GM21381 (cell line): ENCODE measurements around the gene MUC12.
"Not testable (repeated sequence)": the region's sequence is repeated elsewhere in the genome, so short reads cannot be mapped to it uniquely, and the experiment has no call there.

ENCODE experiments used
- ATAC-seq: cut with Tn5 transposase; IDR thresholded peaks from one replicate; pipeline ENCODE4 v1.9.1; 2021; ENCODE audit warnings: mild to moderate bottlenecking, moderate library complexity; ENCODE audit not compliant: unreplicated experiment

MUC12 gene

GRCh38 chr7:100969066-100969615, at the start of gene MUC12:
Gene MUC12, plus strand, starts transcription at chr7:100969565. Its CDS starts 58 bp downstream, at chr7:100969623.
- ATAC-seq: no peak

GRCh38 chr7:100919779-100920437, 49.5 kb upstream of the MUC12 start:
- not testable (repeated sequence) for ATAC-seq

DNA sequence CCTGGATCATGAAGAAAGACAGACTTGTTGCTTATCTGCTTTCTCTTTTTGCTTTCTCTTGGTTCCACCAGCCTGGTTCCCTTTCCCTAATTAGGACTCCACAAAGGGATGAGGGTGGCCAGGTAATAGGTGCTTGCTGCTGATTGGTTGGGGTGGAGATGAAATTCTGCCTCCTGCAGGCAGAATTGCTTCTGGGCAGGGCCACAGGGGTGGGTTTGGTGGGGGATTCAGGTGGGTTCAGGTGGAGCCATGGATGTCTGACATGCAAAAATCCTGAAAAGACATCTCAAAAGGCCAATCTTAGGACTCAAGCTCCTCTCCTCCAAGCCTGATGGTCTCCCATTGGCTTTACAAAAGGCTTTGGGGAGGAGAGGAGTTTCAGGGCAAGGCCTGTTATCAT, 48.3 kb upstream of the MUC12 start:
- ATAC-seq: no peak

- ATAC-seq: not testable (repeated sequence)
Observed at GRCh38 chr7:100923616-100924015, 45.7 kb upstream of the MUC12 start.

- ATAC-seq: no peak
Observed at GRCh38 chr7:100929808-100930174, 39.6 kb upstream of the MUC12 start.

DNA sequence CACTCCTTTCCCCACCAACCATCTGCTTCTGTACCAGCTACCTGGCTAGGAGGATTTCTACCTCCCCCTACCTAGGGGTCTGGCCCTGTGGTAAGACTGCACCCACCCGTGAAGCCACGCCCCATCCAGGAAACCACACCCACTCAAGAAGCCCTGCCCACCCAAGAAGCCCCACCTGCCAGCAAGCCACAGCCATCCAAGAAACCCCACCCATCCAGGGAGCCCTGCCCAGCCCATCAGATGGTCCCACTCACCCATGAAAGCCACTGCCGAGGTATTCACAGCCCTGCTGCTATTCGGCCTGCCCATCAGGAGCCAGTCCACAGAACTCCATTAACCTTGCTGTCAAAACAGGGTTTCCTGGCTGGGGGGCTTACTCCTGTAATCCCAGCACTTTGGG, 35.6 kb upstream of the MUC12 start:
- no peak for ATAC-seq

- not testable (repeated sequence) for ATAC-seq
Observed at GRCh38 chr7:100935381-100935780, 34.0 kb upstream of the MUC12 start.

DNA sequence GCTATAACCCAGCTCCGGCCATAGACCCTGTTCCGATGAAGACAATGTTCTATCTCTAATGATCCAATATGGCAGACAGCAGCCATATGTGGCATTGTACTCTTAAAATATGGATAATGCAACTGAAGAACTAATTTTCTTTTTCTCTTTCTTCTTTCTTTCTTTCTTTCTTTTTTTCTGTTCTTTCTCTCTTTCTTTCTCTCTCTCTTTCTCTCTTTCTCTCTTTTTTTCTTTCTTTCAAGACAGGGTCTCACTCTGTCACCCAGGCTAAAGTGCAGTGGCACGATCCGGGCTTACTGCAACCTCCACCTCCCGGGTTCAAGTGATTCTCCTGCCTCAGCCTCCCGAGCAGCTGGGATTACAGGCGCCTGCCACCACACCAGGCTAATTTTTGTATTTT, 33.2 kb upstream of the MUC12 start:
- ATAC-seq: not testable (repeated sequence)

DNA sequence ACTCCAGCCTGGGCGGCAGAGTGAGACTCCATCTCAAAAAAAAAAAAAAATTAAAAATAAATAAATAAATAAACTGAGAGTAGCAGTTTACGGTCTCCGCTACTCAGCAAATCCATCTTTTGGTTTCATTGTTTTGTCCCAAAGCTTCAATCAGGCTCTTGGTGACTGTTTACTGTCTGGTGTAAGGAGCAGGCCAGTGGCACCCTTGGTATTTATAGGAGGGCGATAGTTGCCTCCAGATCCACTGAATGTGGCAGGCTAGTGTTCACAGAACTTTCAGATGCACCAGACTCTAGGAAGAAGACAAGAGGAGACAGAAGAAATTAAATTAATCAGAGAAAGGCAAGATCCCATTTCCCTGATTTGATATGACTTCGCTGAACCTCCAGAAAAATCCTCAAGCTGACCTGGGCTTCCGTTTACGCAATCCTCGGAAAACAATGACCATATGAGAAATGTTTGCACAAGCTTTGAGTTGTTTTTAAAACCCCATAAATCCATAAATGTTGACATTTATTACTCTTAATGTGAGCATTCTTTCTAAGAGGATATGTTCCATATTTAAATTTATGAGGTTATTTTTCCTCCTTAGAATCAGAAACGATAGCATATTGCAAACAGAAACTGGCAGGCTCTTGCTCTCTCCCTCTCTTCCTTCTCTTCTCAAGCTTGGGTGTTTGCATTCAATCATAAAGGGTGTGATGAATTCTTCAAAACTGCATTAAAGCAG, 27.2 kb upstream of the MUC12 start:
- no peak for ATAC-seq

DNA sequence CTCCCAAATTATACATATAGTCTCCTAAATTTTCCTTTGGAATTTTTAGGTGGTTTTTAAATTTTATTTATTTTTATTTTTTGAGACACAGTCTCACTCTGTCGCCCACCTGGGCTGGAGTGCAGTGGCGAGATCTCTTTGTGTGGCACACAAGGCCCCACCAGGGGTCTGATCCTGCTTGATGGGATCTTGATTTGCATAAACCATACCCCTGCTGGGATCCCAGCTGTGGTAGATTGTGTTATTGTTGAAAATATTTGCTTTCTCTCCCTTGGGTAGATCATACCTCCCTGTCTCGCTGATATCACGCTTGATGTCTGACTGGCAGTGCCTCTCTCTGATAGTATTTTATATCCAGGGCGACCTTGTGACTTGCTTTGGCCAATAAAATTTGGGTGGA, 25.7 kb upstream of the MUC12 start:
- no peak for ATAC-seq

DNA sequence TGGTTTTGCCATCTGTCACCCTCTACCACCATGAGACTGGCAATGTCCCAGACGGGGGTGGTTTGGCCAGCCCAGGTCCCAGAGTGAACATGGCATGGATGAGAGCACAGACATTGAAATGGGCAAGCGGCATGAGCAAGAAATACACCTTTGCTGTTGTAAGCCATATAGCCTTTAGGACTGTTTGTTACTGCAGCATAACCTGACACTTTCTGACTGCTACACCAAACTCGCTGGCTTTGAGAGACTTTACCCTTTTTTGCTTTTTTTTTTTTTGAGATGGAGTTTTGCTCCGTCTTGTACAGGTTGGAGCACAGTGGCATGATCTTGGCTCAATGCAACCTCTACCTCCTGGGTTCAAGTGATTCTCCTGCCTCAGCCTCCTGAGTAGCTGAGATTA, 25.2 kb upstream of the MUC12 start:
- no peak for ATAC-seq

DNA sequence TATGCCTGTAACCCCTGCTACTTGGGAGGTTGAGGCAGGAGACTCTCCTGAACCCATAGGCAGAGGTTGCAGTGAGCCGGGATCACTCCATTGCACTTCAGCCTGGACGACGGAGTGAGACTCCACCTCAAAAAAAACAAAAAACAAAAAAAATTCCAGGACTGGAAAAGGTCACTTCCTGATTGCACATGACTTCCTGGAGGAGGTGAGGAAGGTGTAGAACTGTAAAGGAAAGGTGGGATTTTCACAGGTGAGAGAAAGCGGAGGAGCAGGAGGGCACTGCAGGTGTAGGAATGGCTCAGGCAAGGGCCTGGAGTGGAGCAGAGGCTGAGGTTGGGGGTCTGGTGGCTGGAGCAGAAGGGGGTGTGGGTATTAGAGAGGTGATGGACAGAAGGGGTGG, 23.3 kb upstream of the MUC12 start:
- ATAC-seq: no peak

DNA sequence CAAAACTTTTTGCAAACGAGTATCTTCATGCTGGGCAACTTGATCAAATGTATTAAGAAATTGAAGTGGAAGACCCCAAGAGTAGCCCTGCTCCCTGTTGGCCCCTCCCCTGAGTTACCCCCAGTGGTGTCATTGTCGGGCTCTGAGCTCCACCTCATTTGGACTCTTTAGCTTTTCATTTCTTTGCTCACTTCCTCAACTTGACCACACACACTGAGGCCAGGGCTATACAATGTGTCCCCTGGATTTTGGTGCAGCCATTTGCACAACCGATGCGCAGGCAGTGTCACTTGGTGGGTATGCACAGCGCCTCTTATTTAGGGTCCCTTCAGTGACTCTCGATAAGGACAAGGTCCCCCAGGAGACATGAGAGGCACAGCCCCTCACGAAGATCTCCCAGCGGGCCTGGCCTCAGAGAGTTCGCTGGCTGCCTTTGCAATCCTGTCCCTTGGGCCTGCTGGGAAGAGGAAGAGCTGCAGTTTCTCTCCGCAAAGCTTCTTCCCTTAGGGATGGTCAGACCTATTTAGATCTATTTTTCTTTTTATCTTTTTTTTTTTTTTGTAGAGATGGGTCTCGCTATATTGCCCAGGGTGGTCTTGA, 22.5 kb upstream of the MUC12 start:
- ATAC-seq: no peak

GRCh38 chr7:100947792-100948191, 21.6 kb upstream of the MUC12 start:
- no peak for ATAC-seq

- no peak for ATAC-seq
Observed at GRCh38 chr7:100949227-100949932, 20.0 kb upstream of the MUC12 start, which contains the start of gene MUC3A. Gene MUC3A, plus strand, starts transcription at chr7:100949534. Its CDS starts 91 bp downstream, at chr7:100949625.

DNA sequence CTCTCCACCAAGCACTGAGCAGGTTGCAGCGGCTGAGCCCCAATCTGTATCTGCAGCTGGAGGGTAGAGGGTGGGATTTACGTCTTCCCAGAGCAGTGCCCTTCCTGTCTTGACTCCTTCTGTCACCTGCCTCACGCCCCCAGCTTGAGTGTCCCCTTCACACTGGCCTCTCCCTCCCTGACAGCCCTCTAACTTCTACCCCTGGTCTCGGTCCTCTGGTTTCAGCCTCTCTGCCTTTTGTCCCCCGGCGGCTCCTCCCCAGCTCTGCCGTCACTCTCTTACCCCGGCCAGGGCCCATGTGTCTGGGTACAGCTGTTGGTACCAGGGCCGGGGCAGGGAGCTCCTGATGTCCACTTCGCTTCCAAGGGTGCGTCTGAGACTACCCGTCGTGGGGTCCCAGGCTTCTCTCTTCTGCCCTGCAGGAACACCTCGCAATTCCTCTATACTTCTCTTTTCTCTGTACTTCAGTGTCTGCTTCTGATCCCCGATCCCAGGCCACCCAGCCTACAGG, 19.4 kb upstream of the MUC12 start:
- no peak for ATAC-seq

- ATAC-seq: no peak
Observed at GRCh38 chr7:100951172-100951571, 18.2 kb upstream of the MUC12 start.

- ATAC-seq: no peak
Observed at GRCh38 chr7:100951888-100952560, 17.3 kb upstream of the MUC12 start.

- ATAC-seq: no peak
Observed at GRCh38 chr7:100952641-100953040, 16.7 kb upstream of the MUC12 start.

DNA sequence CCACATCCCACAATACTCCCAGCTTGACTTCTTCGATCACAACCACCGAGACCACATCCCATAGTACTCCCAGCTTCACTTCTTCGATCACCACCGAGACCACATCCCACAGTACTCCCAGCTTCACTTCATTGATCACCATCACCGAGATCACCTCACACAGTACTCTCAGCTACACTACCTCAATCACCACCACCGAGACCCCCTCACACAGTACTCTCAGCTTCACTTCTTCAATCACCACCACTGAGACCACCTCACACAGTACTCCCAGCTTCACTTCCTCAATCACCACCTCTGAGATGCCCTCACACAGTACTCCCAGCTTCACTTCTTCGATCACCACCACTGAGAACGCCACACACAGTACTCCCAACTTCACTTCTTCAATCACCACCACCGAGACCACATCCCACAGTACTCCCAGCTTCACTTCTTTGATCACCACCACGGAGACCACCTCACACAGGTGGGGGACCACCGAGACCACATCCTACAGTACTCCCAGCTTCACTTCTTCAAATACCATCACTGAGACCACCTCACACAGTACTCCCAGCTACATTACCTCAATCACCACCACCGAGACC, 11.4 kb upstream of the MUC12 start:
- ATAC-seq: no peak
